GM12878 (cell line): ENCODE results near the gene HDAC9. TPM values are rescaled to one million over a fixed set of nuclear protein-coding genes. Genes with fewer than 3 reads are reported as not detected.

Experiments used
- ATAC-seq: fragments of 200-7000 bp; cut with Tn5 transposase; 3 replicates; pipeline ENCODE4 v1.9.1; 2020; ENCODE audit warnings: mild to moderate bottlenecking, moderate library complexity
- BruUV-seq: library from RNA; stranded (reverse); fragments of 400-500 nt; replicated peaks from 2 replicates; lab custom pipeline; 2021; lab: Mats Ljungman, UMichigan
- CTCF ChIA-PET: fragments of 300-600 bp; sonication (Branson Sonifier 250); formaldehyde crosslinking; extraction: SDS; loops from one replicate; lab custom pipeline; 2021; ENCODE audit warnings: inconsistent platforms; lab: Yijun Ruan, JAX
- POLR2A ChIA-PET: fragments of 350-600 bp; formaldehyde crosslinking; extraction: SDS; loops from one replicate; lab custom pipeline; 2021; ENCODE audit warnings: inconsistent platforms; lab: Charles Lee
- RAD21 ChIA-PET: fragments of 300-600 bp; sonication (Branson Sonifier 250); formaldehyde crosslinking; loops from one replicate; lab custom pipeline; 2023; ENCODE audit warnings: antibody characterized with exemption; ENCODE audit not compliant: unreplicated experiment; lab: Charles Lee
- SMC1A ChIA-PET: fragments of 300-600 bp; sonication (Branson Sonifier 250); formaldehyde crosslinking; loops from one replicate; lab custom pipeline; 2023; ENCODE audit not compliant: unreplicated experiment, uncharacterized antibody; lab: Charles Lee
- DNase-seq: peaks from one replicate; pipeline ENCODE4 v3.0.0-alpha.2; 2011; ENCODE audit warnings: low read depth, low spot score
- FAIRE-seq: peaks from 3 replicates; lab custom pipeline; 2011; peaks lifted over from hg19 to GRCh38; lab: Jason Lieb, UNC
- H2AFZ ChIP-seq: 2 replicates; pipeline ENCODE4 v1.6.0; 2011; ENCODE audit warnings: low read depth, low read length, control low read depth; ENCODE audit not compliant: control insufficient read depth
- H3K27ac ChIP-seq: 2 replicates; pipeline ENCODE4 v1.5.1; 2011; ENCODE audit warnings: control low read depth; ENCODE audit not compliant: control insufficient read depth, insufficient read depth
- H3K27me3 ChIP-seq, 2 experiments: replicated peaks in 1 of 2; 2 replicates each; pipeline versions ENCODE4 v1.6.0 to v1.6.1; 2011; ENCODE audit warnings: low read length in 1 of 2; ENCODE audit not compliant: control insufficient read depth in 2 of 2, insufficient read depth in 2 of 2
- H3K36me3 ChIP-seq, 2 experiments: 2 replicates each; pipeline ENCODE4 v1.5.1; 2011; ENCODE audit warnings: low read length in 1 of 2; ENCODE audit not compliant: control insufficient read depth in 2 of 2, insufficient read depth in 2 of 2
- H3K4me1 ChIP-seq: 2 replicates; pipeline ENCODE4 v1.6.1; 2011; ENCODE audit warnings: mild to moderate bottlenecking, low read length, moderate library complexity, mixed read lengths; ENCODE audit not compliant: control insufficient read depth, insufficient read depth
- H3K4me2 ChIP-seq: 2 replicates; pipeline ENCODE4 v1.6.0; 2011; ENCODE audit warnings: control low read depth; ENCODE audit not compliant: control insufficient read depth, insufficient read depth
- H3K4me3 ChIP-seq: fragments of 200-600 bp; sonication (generic); 2 replicates; pipeline ENCODE4 v1.5.1; 2016
- H3K79me2 ChIP-seq: 2 replicates; pipeline ENCODE4 v1.6.0; 2011; ENCODE audit warnings: low read length; ENCODE audit not compliant: control insufficient read depth, insufficient read depth
- H3K9ac ChIP-seq: 2 replicates; pipeline ENCODE4 v1.8.0; 2011; ENCODE audit warnings: low read length, control low read depth, mixed read lengths; ENCODE audit not compliant: control insufficient read depth, insufficient read depth
- H3K9me3 ChIP-seq: replicated peaks from 3 replicates; pipeline ENCODE4 v1.5.1; 2011; ENCODE audit warnings: mild to moderate bottlenecking, low read length; ENCODE audit not compliant: control insufficient read depth, insufficient read depth
- H4K20me1 ChIP-seq: 2 replicates; pipeline ENCODE4 v1.6.0; 2011; ENCODE audit not compliant: control insufficient read depth, insufficient read depth
- BCL3 ChIP-seq: IDR thresholded peaks from 2 replicates; pipeline ENCODE4 v1.6.1; 2011; ENCODE audit warnings: borderline replicate concordance, low read depth, mild to moderate bottlenecking, moderate library complexity, low read length; ENCODE audit not compliant: insufficient read depth, poor library complexity, severe bottlenecking
- MYB ChIP-seq: fragments of 150-350 bp; IDR thresholded peaks from 2 replicates; pipeline ENCODE4 v1.6.1; 2014; ENCODE audit warnings: mild to moderate bottlenecking, low read depth, low read length, borderline replicate concordance
- POLR2AphosphoS5 ChIP-seq: IDR thresholded peaks from 2 replicates; pipeline ENCODE4 v1.6.1; 2011; ENCODE audit warnings: mild to moderate bottlenecking, low read length, inconsistent platforms
- RBBP5 ChIP-seq: fragments of 200-600 bp; sonication (generic); conservative IDR thresholded peaks from 2 replicates; pipeline ENCODE4 v1.6.1; 2016
- USF1 ChIP-seq: IDR thresholded peaks from 2 replicates; pipeline ENCODE4 v1.6.1; 2011; ENCODE audit warnings: borderline replicate concordance, low read depth, mild to moderate bottlenecking, moderate library complexity, mixed read lengths, low read length; ENCODE audit not compliant: insufficient read depth; ENCODE audit errors: extremely low read length
- WGBS: methylation state at CpG from one replicate; pipeline ENCODE4 v1.1.6; 2016; ENCODE audit warnings: low lambda C conversion rate; ENCODE audit not compliant: insufficient replicate concordance, insufficient coverage; ENCODE audit errors: missing lambda C conversion rate; 5-methylcytosine and 5-hydroxymethylcytosine counted together
- in situ Hi-C: fragments of 300-500 bp; cut with MboI; formaldehyde crosslinking; loops from 9 replicates; pipeline ENCODE4 v1.14.3; 2018; ENCODE audit warnings: mixed read lengths
- intact Hi-C: fragments of 100-400 bp; cut with micrococcal nuclease; formaldehyde crosslinking; loops from one replicate; pipeline ENCODE4 v1.14.2; 2022; ENCODE audit not compliant: unreplicated experiment
- polyA plus RNA-seq, 11 experiments: library from polyadenylated mRNA; depleted of rRNA in 4 of 11; unstranded in 6 of 11; stranded (reverse) in 5 of 11; fragments of >200 nt; fragmentation: Nextera tagmentation in 4 of 11; fragmentation: Illumina TruSeq in 1 of 11; extraction: Ambion mirVana in 4 of 11; extraction: Trizol in 1 of 11; gene quantifications; 1 replicate in 1 of 11; 2 replicates in 10 of 11; pipeline versions ENCODE4 v1.2.1 to v1.2.3, GENCODE V29; 2011 to 2016; ENCODE audit warnings: inconsistent platforms in 2 of 11, missing spikeins in 2 of 11, low read depth in 1 of 11
- total RNA-seq, 4 experiments: library from RNA; depleted of rRNA in 3 of 4; stranded (reverse); fragments of >200 nt in 3 of 4; fragmentation: Illumina TruSeq in 1 of 4; extraction: Trizol in 1 of 4; gene quantifications; 2 replicates each; pipeline versions ENCODE4 v1.2.1 to v1.2.3, GENCODE V29; 2013 to 2021

HDAC9 gene
- total and polyA plus RNA-seq, 10 of the 15 experiments (the other 5 are each of a cell fraction or from before 2014, with no cell fraction given) = 0.73 to 12.8 (median 0.92) TPM

- TF ChIP-seq BCL3 (no peak), USF1 (no peak), MYB (no peak)
Measured at GRCh38 chr7:18755793-18756192, 260.2 kb downstream of the HDAC9 start (continued).

GRCh38 chr7:18756378-18757050, 261.0 kb downstream of the HDAC9 start:
- Histone ChIP-seq H3K79me2 (no peaks in the 10 kb centered on the region), H4K20me1 (no peaks in the 10 kb centered on the region), H3K4me2 (no peak overlapping the region), H3K27ac (no peak overlapping the region), H3K4me3 (no peak overlapping the region), H3K9ac (no peak overlapping the region), H3K27me3 (no peaks in the 10 kb centered on the region), H3K36me3 (no peaks in the 10 kb centered on the region), H3K4me1 (no peaks in the 10 kb centered on the region), H2AFZ (no peak overlapping the region), H3K9me3 (no peaks in the 10 kb centered on the region)
- RAD21 ChIA-PET = no interaction called here
- in situ Hi-C loops = no loop called here
- SMC1A ChIA-PET = interaction anchor here (0.9 to 1.3 kb wide), 2 partner anchors 10 to 11 kb away, joined by 3 read pairs; no protein-coding TSS in a partner anchor
- no TSS peak for BruUV-seq
- 52% methylated on average over 6 of the region's 6 CpGs for WGBS
- ATAC-seq (no peak), DNase-seq (no peak), FAIRE-seq (no peak)
- intact Hi-C loops = no loop called here
- CTCF ChIA-PET = no interaction called here
- no peak for TF ChIP-seq POLR2AphosphoS5
- no peak for TF ChIP-seq RBBP5
- POLR2A ChIA-PET = no interaction called here
